HG03457 (cell line): ENCODE measurements around the gene ZNF678.

ENCODE experiments used
- ATAC-seq: cut with Tn5 transposase; IDR thresholded peaks from one replicate; pipeline ENCODE4 v1.9.1; 2021; ENCODE audit warnings: moderate number of reproducible peaks; ENCODE audit not compliant: unreplicated experiment

The ZNF678 gene

DNA sequence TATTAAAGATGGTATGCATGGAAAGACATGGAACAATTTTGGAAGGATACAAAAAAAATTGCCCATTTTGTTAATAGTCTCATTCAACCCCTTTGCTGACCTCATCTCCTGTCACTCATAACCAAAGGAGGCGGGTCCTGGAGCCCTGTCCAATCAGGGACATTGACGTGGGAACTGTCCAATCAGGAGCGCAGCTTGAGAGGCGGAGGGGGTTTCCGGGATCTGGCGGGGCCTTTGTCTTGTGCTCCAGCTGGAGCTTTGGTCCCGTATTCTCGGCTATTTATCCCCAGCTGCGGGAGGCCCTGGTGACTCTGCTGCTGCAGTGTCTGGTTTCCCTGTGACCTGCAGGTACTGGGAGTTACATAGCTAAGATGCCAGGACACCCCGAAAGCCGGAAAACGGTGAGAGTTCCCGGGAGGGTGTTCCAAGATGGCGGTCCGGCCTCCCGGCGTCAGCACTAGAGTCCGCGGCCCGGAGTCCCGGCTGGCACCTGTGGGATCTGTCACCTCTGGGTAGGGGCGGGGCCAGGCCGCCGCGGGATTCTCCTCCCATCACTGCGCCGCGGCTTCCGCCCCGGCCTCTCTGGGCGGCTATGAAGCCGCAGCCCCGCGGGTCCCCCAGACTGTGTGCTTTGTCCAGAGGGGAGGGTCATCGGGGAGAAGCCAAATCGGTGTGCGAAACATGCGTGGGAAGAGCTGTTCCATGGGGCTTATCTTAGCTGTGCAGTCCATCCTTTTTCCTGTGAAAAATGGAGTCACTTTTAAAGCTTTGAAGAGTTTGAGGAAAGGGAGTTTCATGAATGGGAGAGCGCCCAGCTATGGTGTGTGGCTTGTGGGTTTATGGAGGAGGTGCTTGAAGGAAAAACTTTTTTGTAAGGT lies at the start of gene ZNF678:
Gene ZNF678, plus strand, starts transcription at position 233 of the 878 bp plus-strand sequence. CDS start 87,436 bp downstream, outside the sequence.
- ATAC-seq = peak; percentile 91

DNA sequence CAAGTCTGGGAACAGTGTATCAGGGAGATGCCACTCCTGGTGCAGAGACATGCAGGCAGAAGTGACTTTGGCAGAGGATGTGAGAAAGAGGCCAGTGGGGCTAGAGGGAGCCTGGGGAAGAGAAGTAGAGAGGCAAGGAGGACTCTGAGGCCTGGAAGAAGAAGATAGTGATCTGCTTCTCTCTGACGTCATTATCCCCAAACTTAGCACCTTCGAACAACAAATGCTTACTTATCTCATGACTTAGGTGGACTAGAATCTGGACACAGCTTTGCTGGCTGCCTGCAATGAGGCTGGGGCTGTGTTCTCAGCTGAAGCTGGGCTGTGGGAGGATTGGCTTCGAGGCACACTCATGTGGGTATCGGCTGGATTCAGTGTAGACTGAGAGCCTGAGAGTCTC lies 44.5 kb upstream of the ZNF678 start:
- no peak for ATAC-seq

DNA sequence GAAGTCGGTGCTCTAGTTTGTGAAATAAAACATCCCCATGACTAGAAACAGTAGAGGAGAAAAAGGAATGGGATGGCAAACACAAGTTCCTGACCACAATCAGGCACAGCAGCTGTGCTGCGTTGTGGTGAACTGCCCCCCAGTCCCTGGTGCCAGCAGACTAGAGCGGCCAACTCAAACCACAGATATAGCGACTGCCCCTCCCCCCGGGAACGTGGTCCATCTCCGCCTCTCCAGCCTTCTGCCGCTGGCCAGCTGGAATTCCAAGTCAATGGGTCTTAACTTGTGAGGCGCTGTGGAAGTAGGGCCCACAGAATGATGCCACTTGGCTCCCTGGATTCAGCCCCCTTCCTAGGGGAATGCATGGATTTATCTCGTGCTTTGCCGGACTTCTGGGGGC lies 41.6 kb upstream of the ZNF678 start:
- ATAC-seq = no peak

DNA sequence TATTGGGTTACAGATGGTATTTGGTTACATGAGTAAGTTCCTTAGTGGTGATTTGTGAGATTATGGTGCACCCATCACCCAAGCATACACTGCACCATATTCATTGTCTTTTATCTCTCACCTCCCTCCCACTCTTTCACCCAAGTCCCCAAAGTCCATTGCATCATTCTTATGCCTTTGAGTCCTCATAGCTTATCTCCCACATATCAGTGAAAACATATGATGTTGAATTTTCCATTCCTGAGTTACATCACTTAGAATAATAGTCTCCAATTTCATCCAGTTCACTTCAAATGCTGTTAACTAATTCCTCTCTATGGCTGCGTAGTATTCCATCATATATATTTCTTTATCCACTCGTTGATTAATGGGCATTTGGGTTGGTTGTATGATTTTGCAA lies 36.8 kb upstream of the ZNF678 start:
- ATAC-seq = no peak

DNA sequence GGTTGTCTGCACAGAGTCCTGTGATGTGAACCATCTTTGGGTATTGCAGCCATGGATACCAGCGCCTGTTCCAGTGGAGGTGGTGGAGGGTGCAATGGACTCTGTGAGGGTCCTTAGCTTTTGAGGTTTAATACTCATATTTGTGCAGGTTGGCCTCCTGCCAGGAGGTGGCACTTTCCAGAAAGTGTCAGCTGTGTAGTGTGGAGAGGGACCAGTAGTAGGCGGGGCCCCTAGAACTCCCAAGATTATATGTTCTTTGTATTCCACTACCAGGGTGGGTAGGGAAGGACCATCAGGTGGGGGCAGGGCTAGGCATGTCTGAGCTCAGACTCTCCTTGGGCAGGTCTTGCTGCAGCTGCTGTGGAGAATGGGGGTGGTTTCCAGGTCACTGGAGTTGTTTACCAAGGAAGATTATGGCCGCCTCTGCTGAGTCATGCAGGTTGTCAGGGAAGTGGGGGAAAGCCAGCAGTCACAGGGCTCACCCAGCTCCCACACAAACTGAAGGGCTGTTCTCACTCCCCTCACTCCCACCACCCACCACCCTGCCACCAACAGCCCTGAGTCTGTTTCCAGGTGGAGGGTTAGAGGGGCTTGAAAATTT lies 31.2 kb upstream of the ZNF678 start:
- no peak for ATAC-seq

DNA sequence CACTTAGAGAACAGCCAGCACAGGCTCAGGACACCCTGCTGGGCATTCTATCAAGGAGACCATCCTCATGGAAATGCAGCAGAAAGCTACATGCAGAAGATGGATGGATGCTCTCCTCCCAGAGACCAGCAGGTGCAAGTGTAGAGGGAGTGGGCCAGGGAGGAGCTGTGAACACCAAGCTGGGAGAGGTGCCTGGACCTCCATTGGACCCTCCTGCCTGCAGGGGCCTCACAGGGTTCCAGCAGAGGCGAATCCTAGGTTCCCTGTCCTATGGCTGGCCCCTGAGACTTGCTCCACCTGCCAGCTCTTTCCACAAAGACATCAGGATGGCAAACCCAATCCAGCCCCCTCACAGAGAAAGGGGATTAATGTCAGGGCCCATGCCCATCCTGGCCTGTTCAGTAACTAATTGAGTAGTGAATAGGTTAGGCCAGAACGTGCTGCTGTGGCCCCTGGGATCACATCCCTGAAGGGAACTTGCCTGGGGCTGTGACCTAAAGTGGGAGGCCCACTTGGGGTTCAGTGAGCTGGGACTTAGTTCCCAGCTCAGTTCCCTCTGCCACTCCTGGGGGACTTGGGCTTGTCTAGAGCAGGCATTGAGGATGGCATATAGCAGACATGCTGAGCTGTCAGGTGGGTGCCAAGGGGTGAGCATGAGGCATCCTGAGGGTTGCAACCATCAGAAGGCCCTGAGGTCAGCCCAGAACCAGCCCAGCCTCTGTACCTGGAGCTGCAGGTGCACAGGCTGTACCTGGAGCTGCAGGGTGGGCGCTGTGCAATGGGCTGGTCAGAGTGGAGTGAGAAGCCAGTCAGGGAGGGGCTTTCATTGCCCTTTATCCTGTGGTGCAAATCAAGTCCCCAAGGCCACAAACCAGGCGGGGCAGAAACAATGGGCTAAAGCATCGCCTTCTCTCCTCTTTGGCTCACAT lies 22.9 kb upstream of the ZNF678 start:
- no peak for ATAC-seq

DNA sequence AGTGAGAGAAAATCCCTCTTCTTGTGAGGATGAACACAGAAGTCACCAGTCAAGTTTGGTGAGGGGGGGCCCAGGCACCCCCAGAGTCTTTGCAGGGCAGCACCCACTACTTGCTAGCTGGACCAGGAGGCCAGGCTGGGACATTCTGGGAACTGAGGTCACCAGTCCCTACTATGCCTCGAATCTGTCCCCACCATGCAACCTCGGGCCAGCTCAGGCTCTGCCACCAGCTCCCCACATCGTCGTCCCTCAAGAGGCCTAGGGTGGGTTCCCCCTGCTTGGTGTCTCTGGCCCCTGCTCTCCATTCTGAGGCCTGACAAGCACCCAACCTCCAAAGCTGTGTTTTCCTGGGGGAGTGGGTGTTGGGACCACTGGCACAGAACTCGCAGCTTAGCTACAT lies 22.2 kb upstream of the ZNF678 start:
- ATAC-seq = no peak

DNA sequence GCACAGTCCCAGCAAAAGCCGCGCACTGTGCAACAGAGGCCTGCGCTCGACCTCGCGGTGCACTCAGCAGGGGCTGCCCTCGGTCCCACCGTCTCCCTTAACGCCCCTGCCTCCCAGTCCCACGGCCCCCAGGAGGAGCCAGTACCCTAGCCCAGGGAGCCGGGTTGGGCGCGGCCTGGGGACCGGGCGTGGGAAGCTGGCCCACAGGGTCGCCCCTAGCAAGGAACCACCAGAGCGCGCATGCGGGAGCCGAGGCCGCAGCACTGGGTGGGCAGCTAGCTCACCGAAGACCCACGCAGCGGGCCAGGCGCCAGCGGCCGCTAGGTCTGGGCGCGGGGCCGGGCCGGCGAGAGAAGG lies 21.6 kb upstream of the ZNF678 start:
- ATAC-seq = peak; percentile 6

DNA sequence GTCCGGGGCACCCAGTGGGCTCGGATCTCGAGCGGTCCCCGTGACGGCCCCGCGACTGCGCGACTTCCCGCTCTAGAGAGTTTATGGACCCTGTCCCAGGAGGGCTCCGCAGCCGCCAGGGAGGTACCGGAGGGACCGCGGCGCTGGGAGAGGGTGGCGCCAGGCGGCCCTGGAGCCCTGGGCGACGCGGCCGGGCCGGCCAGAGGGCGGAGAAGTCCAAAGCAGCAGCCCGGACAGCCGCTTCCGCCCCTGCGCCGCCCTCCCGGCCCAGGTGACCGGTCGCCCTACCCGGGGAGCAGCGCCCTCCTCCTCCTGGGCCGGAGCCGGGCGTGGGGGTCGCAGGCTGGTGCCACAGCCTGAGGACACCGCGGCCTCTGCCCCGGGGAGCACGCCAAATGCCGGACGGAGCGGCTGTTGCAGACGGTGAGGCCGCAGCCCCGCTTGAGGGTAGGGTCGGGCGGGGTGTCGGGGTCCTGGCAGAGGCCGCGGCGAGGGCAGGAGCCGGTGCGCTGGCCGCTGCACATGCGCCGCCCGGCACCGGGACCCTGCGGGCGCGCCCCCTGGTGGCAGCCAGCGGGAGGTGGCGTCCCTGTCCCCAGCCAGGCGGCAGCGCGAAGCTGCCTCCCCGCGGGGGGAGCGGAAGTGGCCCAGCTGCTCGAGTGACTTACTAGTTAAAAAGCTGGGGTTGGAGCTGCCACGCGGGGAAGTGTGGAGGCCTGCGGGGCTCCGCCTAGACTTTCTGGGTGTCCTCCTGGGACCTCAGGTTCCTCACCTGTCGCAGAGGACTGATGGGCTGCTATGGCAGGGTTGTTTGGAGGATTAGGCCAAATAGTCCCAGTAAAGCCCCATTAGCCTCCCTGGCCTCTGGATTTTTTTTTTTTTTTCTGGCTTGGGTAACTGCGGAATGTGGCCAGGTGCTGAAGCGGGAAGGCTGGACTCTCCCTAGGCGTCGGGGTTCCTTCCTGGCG lies 20.9 kb upstream of the ZNF678 start:
- peak; percentile 95 for ATAC-seq

DNA sequence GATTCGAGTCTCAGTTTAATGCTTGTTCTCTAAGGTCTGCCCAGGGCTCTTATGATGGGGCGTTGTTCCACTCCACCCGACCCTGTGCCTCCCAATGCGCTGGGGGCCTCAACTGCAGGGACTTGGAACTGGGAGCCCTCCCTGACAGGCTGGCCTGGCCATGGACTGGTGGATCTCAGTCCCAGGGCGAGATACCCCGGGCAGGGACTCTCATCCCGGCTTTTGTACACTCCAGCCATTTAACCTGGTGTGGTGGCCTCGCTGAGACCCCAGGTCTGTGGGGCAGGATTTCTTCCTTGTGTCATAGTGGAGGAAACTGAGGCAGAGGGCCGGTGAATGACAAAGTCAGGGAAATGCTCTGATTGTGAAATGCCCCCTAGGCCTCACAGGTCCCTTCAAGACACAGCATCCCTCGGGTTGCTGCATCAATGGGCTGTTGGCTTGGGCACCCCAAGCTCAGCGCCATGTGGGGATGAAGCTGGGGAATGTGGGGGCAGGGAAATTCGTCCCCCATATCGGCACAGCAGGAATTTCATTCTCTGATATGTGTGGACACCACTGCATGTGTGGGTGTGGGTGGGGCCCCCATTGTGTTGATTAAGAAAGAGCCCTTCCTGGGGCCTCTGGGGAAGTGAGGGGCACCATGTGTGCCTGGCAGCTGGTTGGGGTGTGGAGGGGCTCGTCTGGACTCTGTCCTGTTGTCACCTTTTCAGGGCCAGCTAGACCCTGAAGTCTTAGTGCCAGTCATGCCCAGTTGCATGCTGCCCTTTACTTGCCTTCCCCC lies 19.9 kb upstream of the ZNF678 start:
- no peak for ATAC-seq

DNA sequence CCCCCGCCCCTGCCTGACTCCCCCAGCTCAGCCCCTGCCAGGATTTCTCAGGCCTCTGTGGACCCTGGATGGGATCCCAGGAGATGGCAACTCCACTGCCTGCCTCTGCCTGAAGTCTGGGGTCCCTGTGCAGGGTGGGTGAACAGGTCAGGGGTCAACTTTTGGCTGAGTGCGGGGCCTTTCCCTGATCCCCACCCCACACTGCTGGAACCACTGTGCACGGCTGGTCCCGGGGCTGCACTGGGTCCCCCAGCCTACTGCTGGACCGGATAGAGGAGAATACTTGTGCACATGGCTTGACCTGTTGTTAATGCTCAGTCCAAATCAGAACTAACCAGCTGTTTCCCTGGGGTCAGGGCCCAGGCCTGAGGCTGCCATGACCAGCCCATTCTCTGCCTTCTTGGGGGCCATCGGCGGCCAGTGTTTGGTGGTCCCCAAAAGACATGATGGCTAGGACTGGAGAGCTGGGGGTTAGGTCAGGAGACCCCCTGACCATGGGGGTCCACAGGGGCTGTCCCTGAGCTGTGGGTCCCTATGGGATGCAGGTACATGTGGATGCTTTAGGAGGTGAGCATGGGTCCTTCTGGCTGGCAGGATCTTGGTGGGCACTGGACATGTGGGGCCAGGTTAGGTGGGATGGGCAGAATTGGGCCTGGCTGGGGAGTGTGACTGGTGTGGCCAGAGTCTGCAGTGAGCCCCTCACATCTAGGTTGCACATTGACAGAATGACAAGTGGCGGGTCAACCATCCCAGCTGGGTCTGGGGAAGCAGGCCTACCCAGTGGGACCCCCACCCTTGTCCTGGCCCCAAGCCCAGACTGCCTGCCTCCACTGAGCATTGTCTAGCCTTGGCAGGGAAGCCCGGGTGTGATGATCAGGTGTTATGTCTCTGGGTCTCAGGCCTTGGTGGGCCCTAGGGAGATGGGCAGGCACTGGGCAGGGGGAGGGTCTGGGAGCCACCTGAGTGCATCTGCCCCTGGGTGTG lies 19.0 kb upstream of the ZNF678 start:
- ATAC-seq = no peak

DNA sequence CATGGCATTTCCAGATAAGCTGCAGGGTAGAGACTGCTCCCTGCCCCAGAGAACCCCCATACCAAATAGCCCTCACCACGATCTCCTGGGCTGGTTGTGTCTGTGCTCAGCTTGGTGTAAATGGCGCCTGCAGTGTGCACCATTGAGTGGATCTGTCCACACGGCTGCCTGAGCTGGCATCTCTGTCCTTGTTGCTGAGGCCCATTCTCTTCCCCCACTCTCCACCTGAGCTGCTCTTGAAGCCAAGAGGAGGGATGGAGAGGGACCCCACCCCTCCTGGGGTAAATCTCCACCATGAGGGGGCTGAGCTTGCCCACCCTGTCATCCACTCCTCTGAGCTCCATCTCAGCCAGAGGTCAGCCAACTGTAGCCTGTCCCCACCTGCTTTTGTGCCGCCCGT lies 18.0 kb upstream of the ZNF678 start:
- no peak for ATAC-seq

DNA sequence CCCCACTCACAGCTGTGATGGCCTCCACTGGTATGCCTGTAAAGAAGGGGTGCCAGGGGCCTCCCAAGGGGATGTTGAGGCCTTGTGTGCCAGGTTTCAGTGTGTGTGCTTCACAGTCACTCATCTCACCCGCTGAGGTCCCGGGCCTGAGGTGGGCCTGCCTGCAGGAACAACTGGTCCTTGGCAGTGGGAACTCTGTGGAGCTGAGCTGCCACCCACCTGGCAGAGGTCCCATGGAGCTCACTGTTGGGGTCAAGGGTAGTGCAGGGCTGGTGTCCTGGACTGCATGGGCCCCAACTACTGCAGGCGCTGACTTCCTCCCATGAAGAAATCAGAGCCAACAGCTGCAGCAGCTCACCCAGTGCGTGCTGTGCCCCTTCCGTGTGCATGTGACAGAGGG lies 17.3 kb upstream of the ZNF678 start:
- ATAC-seq = no peak

DNA sequence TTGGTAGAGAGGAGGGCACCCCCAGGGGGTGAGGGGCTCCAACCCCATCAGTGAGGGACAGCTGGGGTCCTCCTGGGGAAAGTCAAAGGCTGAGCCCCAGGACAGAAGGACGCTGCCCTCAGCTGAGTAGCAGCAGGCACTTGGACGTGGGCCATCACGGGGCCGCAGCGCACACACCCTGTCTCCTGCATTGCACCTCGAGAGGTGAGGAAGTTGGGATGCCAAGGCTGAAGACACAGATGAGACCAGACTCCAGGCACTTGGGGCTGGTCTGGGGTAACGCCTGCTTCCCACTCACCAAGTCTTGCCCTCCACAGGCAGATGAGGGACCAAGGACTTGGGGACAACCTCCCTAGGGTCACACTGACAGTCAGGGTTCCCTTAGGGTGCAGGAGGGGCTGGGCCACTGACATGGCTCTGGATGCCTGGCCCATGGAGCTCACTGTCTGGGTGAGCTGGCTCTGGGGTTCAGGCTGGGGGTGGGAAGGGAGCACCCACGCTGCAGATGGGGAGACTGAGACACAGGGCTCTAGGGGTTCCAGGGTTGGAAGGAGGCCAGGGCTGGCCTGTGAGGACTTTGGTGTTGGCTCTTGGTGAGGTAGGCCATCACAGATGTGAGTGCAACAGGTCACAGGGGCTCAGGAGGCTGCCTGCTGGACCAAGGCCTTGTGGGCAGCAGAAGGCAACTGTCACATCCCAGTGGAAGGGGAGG lies 16.6 kb upstream of the ZNF678 start:
- ATAC-seq = no peak

DNA sequence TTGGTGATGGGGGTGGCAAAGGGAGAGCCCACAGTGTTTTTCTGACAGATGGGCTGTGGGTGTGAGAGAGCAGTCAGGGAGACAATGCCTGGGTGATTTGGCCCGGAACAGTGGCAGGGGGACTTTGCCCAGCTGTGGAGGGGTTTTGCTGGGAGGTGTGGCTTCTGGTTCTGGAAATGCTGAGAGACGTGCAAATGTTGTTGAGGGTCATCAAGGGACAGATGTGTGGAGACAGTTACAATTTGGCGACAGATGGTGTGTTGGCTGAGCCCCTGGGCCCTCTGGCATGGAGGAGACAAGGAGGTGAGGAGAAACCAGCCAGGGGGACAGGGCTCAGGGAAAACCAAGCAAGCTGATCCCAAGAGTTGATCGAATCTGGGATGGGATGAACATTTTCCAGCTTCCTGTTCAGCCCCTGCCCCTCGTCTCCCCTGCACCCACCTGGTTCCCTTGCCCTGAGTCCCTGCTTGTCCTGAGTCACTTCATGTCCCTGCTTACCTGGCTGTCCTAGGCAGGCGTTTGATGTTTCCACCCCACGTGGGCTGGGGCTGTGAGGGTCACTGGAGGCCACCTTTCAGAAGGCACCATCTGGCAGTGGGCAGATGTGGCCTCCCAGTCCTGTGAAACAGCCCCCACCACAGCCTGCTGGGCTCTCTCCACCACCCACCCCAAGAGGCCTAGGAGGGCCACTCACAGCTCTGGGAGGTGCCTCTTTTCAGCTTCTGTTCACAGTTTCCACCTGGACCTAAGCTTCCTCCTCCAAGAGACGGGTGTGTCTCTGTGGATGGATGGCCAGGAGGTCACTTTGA lies 15.8 kb upstream of the ZNF678 start:
- ATAC-seq = no peak

DNA sequence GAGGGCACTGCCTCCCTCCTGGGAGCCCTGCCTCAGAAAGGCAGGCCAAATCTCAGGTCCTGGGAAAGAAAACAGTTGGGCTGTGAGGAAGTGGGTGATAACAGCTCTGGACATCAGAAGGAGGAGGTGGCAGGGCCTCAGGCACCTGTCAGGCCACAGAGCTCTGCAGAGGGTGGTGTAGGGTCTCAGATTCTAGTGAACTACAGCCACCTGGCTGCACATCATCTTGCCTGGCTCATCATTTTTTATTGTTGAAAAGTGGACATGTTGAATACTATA lies 15.3 kb upstream of the ZNF678 start:
- no peak for ATAC-seq

DNA sequence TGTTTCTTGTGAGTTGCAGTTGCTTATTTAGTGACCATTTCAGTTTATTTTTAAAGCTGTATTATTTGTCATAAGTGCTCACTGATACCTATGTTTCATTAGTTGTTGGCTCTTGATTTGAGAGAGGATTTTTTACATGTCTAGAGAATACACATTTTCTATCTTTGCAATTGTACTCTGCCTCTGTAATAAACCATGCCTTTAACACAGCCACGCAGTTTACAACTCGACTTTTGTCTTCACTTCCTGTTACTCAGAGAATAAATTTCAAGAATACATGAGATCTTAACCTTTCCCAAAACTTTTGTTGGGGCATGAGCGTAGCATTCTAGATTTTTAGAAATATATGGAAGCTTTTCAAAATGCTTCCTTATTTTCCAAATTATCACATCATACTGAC lies 14.9 kb upstream of the ZNF678 start:
- no peak for ATAC-seq
